ENCODE data around the gene F2R.
"Not testable (repeated sequence)": the region's sequence is repeated elsewhere in the genome, so short reads cannot be mapped to it uniquely, and the experiment has no call there.

Gene F2R

DNA sequence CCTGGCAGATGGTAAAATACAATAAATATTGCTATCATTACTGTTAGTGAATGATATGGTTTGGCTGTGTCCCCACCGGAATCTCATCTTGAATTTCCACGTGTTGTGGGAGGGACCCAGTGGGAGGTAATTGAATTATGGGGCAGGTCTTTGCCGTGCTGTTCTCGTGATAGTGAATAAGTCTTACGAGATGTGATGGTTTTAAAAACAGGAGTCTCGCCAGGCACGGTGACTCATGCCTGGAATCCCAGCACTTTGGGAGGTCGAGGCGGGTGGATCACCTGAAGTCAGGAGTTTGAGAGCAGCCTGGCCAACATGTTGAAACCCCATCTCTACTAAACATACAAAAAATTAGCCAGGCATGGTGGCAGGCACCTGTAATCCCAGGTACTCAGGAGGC is 45.2 kb downstream of the F2R start:
- DNase-seq: not testable (repeated sequence)

DNA sequence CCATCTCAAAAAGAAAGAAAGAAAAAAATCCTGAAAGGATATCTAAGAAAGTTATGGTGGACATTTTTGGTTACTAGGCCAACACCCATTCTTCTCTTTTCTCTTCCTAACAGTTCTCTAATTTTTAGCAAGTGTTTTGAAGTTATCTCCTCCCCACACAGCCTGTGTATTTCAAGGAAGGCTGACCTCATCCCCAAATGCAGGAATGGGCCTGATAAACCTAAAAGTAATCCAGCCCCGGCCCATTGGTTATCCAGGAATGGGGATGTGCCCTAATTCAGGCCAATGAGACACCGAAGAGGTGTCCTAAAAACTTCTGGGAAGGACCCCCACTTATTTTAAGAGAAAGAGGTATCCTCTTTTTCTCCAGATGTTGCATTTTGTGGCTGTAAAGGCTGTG is 46.6 kb downstream of the F2R start:
- no peak for DNase-seq

DNA sequence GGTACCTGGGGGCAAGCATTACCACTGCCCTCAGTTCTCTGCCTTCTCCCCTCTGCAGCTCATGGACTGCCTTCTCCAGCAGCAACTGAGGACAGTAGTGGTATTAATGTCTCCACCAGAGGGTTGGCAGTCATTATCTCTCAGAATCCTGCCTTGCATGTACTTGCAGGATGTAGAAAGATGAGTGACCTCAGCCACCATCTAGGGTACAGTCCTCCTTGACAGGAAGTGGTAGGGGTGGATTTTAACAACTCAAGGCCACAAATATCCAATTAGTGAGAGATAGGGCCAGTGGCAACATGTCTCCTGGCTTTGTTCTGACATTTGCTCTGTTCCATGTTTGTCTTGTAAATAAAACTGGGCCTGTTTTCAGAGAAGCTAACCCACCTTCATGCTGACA is 47.2 kb downstream of the F2R start:
- DNase-seq: peak; percentile 23

DNA sequence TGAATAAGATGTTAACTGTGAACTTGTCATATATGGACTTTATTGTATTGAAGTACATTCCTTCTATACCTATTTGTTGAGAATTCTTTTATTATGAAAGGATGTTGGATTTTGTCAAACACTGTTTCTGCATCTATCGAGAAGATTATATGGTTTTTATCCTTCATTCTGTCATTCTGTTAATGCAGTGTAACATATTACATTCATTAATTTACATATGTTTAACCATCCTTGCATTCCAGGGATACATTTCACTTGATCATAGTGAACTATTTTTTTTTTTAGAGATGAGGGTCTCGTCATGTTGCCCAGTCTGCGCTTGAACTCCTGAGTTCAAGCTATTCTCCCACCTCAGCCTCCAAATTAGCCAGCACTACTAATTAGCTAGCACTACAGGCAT is 48.4 kb downstream of the F2R start:
- no peak for DNase-seq

DNA sequence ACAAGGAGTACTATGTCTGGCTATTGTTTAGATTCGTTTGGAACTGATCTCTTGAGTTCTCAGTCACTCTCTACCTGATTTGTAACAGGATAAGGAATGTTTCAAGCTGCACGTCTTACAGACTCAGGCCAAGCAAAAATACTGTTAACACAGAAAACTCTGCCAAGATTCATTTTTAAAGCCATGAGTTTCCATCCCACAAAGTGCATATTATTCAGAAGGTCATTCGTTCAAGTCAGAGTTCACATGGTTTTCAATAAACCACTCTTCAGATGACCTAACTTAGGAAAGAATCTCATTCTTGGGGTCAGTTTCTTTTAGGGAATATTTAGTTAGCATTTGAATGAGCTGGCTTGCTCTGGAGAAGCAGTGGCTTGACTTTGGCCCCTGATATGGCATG is 49.3 kb downstream of the F2R start:
- no peak for DNase-seq

DNA sequence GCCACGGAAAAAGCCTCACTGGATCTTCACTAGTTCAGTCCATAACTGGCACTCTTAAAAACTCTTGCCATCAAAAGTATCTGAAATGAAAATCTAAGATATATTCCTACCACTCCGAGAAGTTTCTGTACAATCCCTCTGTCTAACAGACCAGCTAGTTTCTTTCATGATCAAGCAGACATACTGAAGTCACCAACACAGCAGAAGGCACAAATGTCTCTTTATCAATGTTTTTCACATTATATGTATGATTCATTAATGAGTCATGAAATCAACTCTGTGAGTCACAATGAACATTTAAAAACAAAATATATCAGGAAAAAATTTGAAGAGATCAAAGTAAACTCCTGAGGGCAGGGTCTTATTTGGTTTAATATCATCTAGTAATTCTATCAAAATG is 50.8 kb downstream of the F2R start:
- DNase-seq: no peak

DNA sequence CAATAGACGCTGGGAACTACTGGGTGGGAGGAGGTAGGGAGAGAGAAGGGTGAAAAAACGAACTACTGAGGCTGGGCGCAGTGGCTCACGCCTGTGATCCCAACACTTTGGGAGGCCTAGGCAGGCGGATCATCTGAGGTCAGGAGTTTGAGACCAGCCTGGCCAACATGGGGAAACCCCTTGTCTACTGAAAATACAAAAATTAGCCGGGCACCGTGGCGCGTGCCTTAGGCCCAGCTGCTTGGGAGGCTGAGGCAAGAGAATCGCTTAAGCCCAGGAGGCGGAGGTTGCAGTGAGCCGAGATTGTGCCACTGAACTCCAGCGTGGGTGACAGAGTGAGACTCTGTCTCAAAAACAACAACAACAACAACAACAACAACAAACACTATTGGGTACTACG is 55.1 kb downstream of the F2R start:
- DNase-seq: not testable (repeated sequence)

DNA sequence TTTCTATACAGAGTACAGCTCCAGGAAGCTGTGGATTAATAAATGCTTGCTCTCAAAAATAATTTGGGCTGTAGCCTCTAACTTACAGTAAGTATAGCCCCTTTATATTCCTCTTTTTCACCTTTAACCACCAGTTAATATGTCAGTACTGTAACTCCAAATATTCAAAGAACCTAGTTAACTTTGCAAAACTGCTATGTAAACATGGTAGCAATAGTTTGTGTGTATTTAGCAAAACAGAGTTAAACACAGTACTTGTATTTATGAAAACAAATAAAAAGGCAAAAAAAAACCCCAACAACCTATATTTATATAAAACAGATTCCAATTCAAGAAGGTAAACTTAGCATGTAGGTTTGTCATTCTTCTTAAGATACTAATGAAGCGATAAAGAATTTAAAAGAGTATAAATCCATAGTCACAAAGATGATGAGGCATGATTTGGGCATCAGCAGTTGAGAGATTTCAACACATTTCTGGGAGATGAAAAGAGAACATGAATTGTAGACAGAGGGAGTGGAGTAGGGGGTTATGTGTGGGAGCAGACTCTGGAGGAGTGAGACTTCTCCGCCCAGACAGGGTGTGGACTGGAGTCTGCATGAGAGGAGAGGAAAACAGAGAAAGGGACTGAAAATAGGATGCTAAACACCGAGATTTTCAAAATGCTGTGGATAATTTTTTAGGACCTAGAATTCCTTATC is 55.9 kb downstream of the F2R start:
- DNase-seq: no peak

DNA sequence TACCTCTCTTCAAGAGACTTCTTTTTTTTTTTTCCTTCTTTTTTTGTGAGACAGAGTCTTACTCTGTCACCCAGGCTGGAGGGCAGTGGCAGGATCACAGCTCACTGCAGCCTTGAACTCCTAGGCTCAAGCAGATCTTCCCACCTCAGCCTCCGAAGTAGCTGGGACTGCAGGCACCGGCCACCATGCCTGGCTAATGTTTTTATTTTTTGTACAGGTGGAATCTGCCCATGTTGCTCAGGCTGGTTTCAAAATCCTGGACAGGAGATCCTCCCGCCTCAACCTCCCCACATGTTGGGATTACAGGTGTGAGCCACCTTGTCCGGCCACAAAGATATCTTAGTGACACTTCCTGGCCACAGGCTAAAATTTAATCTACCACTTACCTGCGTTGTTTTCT is 60.0 kb downstream of the F2R start:
- DNase-seq: no peak

DNA sequence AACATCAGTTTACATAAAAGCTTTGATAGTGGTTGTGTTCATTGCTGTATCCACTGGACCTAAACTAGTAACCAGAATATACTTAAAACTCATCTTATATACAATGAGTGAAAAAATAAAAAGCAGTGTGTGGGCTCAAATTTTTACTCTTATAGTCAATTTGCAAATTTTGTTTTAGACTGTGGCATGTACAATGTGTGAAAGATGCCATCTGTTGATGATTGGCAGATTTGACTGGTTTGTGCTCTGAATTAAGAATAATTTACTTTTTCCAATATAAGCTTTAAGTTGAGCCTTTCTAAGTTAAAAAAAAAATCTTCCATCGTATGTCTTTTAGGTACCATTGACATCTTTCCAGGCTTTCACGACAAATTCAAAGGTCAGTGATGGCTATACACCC is 60.5 kb downstream of the F2R start:
- DNase-seq: no peak

DNA sequence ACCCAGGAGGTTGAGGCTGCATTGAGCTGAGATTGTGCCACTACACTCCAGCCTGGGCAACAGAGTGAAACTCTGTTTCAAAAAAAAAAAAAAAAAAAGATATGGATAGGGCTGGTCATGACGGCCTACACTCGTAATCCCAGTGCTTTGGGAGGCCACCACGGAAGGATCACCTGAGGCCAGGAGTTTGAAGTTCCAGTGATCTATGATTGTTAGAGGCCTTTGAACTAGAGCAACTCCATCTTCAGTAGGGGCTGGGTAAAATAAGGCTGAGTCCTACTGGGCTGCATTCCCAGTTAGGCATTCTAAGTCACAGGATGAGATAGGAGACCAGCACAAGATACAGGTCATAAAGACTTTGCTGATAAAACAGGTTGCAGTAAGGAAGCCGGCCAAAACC is 64.7 kb downstream of the F2R start:
- DNase-seq: not testable (repeated sequence)

DNA sequence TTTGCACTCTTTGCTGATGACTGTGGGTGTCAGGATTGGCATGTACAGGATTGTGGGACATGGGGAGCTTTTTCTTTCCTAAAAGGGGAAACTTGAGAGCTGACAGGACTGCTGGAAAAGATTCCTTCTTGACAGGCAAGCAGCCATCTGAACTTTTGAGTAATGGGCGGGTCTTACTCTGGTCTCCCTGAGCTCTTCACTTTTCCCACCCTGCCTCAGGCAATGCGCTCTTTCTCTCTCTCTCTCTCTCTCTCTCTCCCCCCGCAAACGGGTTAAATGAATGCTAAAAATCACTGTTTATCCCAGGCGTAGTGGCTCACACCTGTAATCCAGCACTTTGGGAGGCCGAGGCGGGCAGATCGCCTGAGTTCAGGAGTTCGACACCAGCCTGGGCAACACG is 65.8 kb downstream of the F2R start:
- DNase-seq: no peak

DNA sequence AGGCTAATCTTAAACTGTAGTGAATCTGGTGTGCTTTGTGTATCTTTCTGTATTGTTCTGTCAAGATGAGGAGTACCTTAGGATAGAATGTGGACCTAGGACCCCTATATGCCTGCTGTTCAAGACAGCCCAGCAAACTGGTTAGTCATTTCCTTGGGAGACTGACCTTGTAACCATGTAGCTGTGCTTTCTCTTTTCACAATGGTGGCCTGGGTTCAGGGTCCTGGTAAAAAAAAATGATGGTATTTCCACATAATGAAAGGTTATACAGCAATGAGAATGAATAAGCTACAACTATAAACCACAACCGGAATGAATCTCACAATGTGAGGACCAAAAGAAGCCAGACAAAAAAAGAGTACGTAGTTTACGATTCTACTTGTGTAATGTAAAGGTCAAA is 66.5 kb downstream of the F2R start:
- DNase-seq: no peak
